OCI-LY3 (cell line): Measurements from ENCODE around the gene RUFY1.

ENCODE experiments used
- CTCF ChIP-seq: fragments of 200-600, 300-600 bp; sonication (generic); IDR thresholded peaks from 2 replicates; pipeline ENCODE4 v1.5.1; 2014; ENCODE audit warnings: antibody characterized with exemption, low read length, low read depth
- EZH2phosphoT487 ChIP-seq: fragments of 200-600 bp; shearing (Covaris generic); IDR thresholded peaks from 2 replicates; pipeline ENCODE4 v1.6.1; 2018; ENCODE audit warnings: antibody characterized with exemption, mixed run types, low read depth

GRCh38 chr5:179623906-179624741 is 73.8 kb downstream of the RUFY1 start:
- TF ChIP-seq CTCF (no peak), EZH2phosphoT487 (no peak)
